Keratinocyte (primary cell): ENCODE data around the gene MACF1. TPM values are rescaled to one million over a fixed set of nuclear protein-coding genes. Genes with fewer than 3 reads are reported as not detected.
"Not testable (repeated sequence)": the region's sequence is repeated elsewhere in the genome, so short reads cannot be mapped to it uniquely, and the experiment has no call there.

Experiments
- DNase-seq: peaks from one replicate; pipeline ENCODE4 v3.0.0-alpha.2; 2011; ENCODE audit warnings: low read depth, missing footprints, low spot score
- FAIRE-seq: peaks from 2 replicates; lab custom pipeline; 2011; peaks lifted over from hg19 to GRCh38; lab: Jason Lieb, UNC
- H2AFZ ChIP-seq: 2 replicates; pipeline ENCODE4 v1.6.0; 2012; ENCODE audit warnings: low read length, control low read depth, inconsistent platforms; ENCODE audit not compliant: control insufficient read depth
- H3K27ac ChIP-seq: 2 replicates; pipeline ENCODE4 v1.5.1; 2011; ENCODE audit warnings: low read length; ENCODE audit not compliant: control insufficient read depth, insufficient read depth
- H3K27me3 ChIP-seq: 3 replicates; pipeline ENCODE4 v1.6.0; 2011; ENCODE audit warnings: low read length; ENCODE audit not compliant: control insufficient read depth, insufficient read depth; ENCODE audit errors: extremely low read depth
- H3K36me3 ChIP-seq, 2 experiments: 2 replicates in 1 of 2; 3 replicates in 1 of 2; pipeline ENCODE4 v1.5.1; 2011; ENCODE audit warnings: low read length in 2 of 2, mild to moderate bottlenecking in 1 of 2; ENCODE audit not compliant: control insufficient read depth in 2 of 2, insufficient read depth in 2 of 2; ENCODE audit errors: extremely low read depth in 1 of 2
- H3K4me1 ChIP-seq: 3 replicates; pipeline ENCODE4 v1.5.1; 2011; ENCODE audit warnings: low read length; ENCODE audit not compliant: control insufficient read depth, insufficient read depth; ENCODE audit errors: extremely low read depth
- H3K4me2 ChIP-seq: 3 replicates; pipeline ENCODE4 v1.6.0; 2011; ENCODE audit warnings: low read depth, low read length; ENCODE audit not compliant: control insufficient read depth, insufficient read depth; ENCODE audit errors: extremely low read depth
- H3K4me3 ChIP-seq, 3 experiments: fragments of 200-600 bp in 1 of 3; sonication (generic) in 1 of 3; 2 replicates in 2 of 3; 3 replicates in 1 of 3; pipeline ENCODE4 v1.5.1; 2011 to 2016; ENCODE audit warnings: low read length in 3 of 3, mild to moderate bottlenecking in 3 of 3, control low read depth in 2 of 3, inconsistent platforms in 1 of 3, low read depth in 1 of 3, mixed read lengths in 1 of 3, mixed run types in 1 of 3, moderate library complexity in 1 of 3; ENCODE audit not compliant: control insufficient read depth in 2 of 3, insufficient read depth in 2 of 3; ENCODE audit errors: extremely low read depth in 1 of 3
- H3K79me2 ChIP-seq: 2 replicates; pipeline ENCODE4 v1.6.0; 2012; ENCODE audit warnings: low read length; ENCODE audit not compliant: control insufficient read depth, insufficient read depth
- H3K9ac ChIP-seq: 3 replicates; pipeline ENCODE4 v1.6.0; 2011; ENCODE audit warnings: low read length; ENCODE audit not compliant: control insufficient read depth, insufficient read depth; ENCODE audit errors: extremely low read depth
- H3K9me1 ChIP-seq: 3 replicates; pipeline ENCODE4 v1.6.0; 2011; ENCODE audit warnings: low read length; ENCODE audit not compliant: control insufficient read depth, insufficient read depth; ENCODE audit errors: extremely low read depth
- H3K9me3 ChIP-seq: 2 replicates; pipeline ENCODE4 v1.5.1; 2012; ENCODE audit warnings: low read depth, low read length; ENCODE audit not compliant: control insufficient read depth
- H4K20me1 ChIP-seq: 3 replicates; pipeline ENCODE4 v1.6.0; 2011; ENCODE audit warnings: low read length; ENCODE audit not compliant: control insufficient read depth, insufficient read depth; ENCODE audit errors: extremely low read depth
- CTCF ChIP-seq, 3 experiments: IDR thresholded peaks in 1 of 3; conservative IDR thresholded peaks in 1 of 3; optimal IDR thresholded peaks in 1 of 3; 2 replicates in 2 of 3; 3 replicates in 1 of 3; pipeline versions ENCODE3 to v1.5.1; 2011; ENCODE audit warnings: low read length in 3 of 3, mild to moderate bottlenecking in 3 of 3, moderate library complexity in 2 of 3, control low read depth in 1 of 3, inconsistent platforms in 1 of 3; ENCODE audit not compliant: insufficient read depth in 2 of 3; ENCODE audit errors: extremely low read depth in 1 of 3
- EZH2 ChIP-seq: IDR thresholded peaks from one replicate; pipeline ENCODE4 v1.6.1; 2012; ENCODE audit warnings: inconsistent platforms, mild to moderate bottlenecking, low read length, moderate library complexity
- dilution Hi-C: fragments of 300-500 bp; cut with MboI; formaldehyde crosslinking; loops from one replicate; pipeline ENCODE4 v1.7.0; 2020; ENCODE audit warnings: low sequenced_read_pairs; ENCODE audit not compliant: extremely low pct_ligation_motif_present
- polyA plus RNA-seq, 5 experiments: library from polyadenylated mRNA; depleted of rRNA in 3 of 5; stranded (reverse) in 3 of 5; stranded (forward) in 1 of 5; unstranded in 1 of 5; fragments of >200 nt; gene quantifications; 1 replicate in 1 of 5; 2 replicates in 3 of 5; 3 replicates in 1 of 5; pipeline versions ENCODE4 v1.2.1 to v1.2.3, GENCODE V29; 2011 to 2012; ENCODE audit warnings: missing spikeins in 2 of 5, low read depth in 1 of 5, low replicate concordance in 1 of 5

Gene MACF1
- polyA plus RNA-seq, 1 donor (not counting 4 experiments of a cell fraction or from before 2014, with no cell fraction given), result 111 TPM

- Histone ChIP-seq H3K4me2 (no peak overlapping the region), H3K9me1 (no peaks in the 10 kb centered on the region), H3K36me3 (peaks cover 12 to 23% of the 10 kb centered on the region in 2 experiments), H3K79me2 (no peaks in the 10 kb centered on the region), H2AFZ (no peak overlapping the region), H3K4me1 (no peaks in the 10 kb centered on the region), H3K4me3 (no peak overlapping the region), H3K9me3 (no peaks in the 10 kb centered on the region), H4K20me1 (no peaks in the 10 kb centered on the region), H3K9ac (no peak overlapping the region), H3K27ac (no peak overlapping the region), H3K27me3 (no peaks in the 10 kb centered on the region)
- dilution Hi-C loops, result no loop called here
- FAIRE-seq (no peak), DNase-seq (no peak)
- TF ChIP-seq CTCF (optimal IDR thresholded peaks at IDR 0.05 in 1 of 3, IDR thresholded peaks at IDR 0.05 in 1 of 3, conservative IDR thresholded peaks at IDR 0.05 in 1 of 3; ENCODE audit: extremely low read depth in 1 of 3, insufficient read depth in 2 of 3, low read length in 3 of 3) (no peak), EZH2 (no peak)
Observed at GRCh38 chr1:39525366-39526165, 321.1 kb downstream of the MACF1 start.

GRCh38 chr1:39526466-39527189 lies 322.1 kb downstream of the MACF1 start:
- Histone ChIP-seq H3K9me3 (no peaks in the 10 kb centered on the region), H3K4me1 (no peaks in the 10 kb centered on the region), H3K79me2 (no peaks in the 10 kb centered on the region), H4K20me1 (no peaks in the 10 kb centered on the region), H3K4me2 (no peak overlapping the region), H3K4me3 (no peak overlapping the region), H3K36me3 (peaks cover 15 to 23% of the 10 kb centered on the region in 2 experiments), H3K27ac (no peak overlapping the region), H2AFZ (no peak overlapping the region), H3K9ac (no peak overlapping the region), H3K27me3 (no peaks in the 10 kb centered on the region), H3K9me1 (no peaks in the 10 kb centered on the region)
- FAIRE-seq (no peak), DNase-seq (no peak)
- TF ChIP-seq EZH2 (no peak), CTCF (optimal IDR thresholded peaks at IDR 0.05 in 1 of 3, IDR thresholded peaks at IDR 0.05 in 1 of 3, conservative IDR thresholded peaks at IDR 0.05 in 1 of 3; ENCODE audit: extremely low read depth in 1 of 3, insufficient read depth in 2 of 3, low read length in 3 of 3) (no peak)
- dilution Hi-C loops, result no loop called here

GRCh38 chr1:39527190-39527579 lies 322.7 kb downstream of the MACF1 start:
- DNase-seq, H3K4me1 ChIP-seq, H3K9me3 ChIP-seq, H3K9me1 ChIP-seq, H4K20me1 ChIP-seq, H3K4me3 ChIP-seq, H3K27me3 ChIP-seq, FAIRE-seq, dilution Hi-C loops, H3K27ac ChIP-seq, H2AFZ ChIP-seq, H3K79me2 ChIP-seq, H3K4me2 ChIP-seq, H3K9ac ChIP-seq: not testable (repeated sequence)
- peaks cover 16 to 23% of the 10 kb centered on the region in 2 experiments for H3K36me3 ChIP-seq
